Nucleus accumbens (tissue), 56 donors: ENCODE data around the gene PANK4.
A peak's percentile ranks its signal among the peaks of the same experiment; 100 is the strongest.

Source experiments
- DNase-seq, 56 donors: peaks; one replicate each; lab custom pipeline; 2025; lab: John Stamatoyannopoulos, UW

PANK4 gene

DNA sequence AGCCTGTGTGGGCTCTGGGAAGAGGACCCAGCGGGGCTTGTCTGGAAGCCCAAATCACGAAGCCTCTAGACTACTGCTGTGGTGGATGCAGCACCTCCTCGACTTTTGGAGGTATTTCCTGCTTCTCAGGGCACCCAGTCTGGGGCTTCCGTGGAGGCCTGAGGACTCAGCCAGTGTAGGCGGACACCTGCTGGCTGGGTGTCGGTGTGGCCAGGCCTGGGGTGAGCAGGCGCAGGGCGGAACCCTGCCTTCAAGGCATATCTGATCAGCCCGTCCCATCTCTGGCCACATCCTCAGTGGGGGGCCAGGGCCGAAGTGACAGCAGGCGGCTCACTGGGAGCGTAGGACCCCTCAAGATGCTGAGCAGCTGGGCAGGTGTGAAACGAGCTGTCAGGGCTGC lies 43.4 kb downstream of the PANK4 start:
- no peak for DNase-seq

GRCh38 chr1:2482588-2482987 lies 43.8 kb downstream of the PANK4 start:
- DNase-seq: no peak

DNA sequence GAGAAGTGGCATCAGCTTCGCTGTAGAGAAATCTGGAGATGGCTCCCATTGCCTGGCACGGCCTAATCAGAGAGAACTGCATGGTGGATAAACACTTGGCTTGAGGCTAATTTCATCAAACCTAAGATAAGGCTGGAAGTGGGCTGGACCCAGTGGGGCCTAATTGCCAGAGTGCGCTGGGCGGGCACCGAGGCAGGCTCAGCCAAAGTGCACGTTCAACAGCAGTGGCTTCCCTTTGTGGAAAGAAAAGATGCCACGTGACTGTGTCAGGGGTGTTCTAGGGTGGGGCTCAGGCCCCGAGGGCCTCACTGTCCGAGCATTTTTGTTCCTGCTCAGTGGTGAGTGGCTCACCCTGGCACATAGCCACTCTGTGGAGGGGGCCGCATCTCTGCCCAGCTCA lies 44.5 kb downstream of the PANK4 start:
- no peak for DNase-seq

- DNase-seq: no peak
These were observed 45.4 kb downstream of the PANK4 start for GRCh38 chr1:2480986-2481364.

GRCh38 chr1:2480236-2480985 lies 46.0 kb downstream of the PANK4 start:
- no peak for DNase-seq

DNA sequence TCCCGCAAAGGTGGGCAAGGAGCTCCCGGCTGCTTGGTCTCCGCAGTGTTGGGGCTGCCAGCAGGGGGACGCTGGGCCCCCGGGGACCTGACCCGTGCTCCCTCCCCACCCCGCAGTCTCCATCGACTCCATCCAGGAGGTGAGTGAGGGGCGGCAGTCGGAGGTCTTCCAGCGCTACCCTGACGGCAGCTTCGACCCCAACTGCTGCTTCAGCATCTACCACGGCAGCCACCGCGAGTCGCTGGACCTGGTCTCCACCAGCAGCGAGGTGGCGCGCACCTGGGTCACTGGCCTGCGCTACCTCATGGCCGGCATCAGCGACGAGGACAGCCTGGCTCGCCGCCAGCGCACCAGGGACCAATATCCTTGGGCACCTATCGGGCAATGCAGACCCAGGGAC lies 46.8 kb downstream of the PANK4 start:
- DNase-seq: no peak

GRCh38 chr1:2479186-2479585 lies 47.2 kb downstream of the PANK4 start:
- no peak for DNase-seq

DNA sequence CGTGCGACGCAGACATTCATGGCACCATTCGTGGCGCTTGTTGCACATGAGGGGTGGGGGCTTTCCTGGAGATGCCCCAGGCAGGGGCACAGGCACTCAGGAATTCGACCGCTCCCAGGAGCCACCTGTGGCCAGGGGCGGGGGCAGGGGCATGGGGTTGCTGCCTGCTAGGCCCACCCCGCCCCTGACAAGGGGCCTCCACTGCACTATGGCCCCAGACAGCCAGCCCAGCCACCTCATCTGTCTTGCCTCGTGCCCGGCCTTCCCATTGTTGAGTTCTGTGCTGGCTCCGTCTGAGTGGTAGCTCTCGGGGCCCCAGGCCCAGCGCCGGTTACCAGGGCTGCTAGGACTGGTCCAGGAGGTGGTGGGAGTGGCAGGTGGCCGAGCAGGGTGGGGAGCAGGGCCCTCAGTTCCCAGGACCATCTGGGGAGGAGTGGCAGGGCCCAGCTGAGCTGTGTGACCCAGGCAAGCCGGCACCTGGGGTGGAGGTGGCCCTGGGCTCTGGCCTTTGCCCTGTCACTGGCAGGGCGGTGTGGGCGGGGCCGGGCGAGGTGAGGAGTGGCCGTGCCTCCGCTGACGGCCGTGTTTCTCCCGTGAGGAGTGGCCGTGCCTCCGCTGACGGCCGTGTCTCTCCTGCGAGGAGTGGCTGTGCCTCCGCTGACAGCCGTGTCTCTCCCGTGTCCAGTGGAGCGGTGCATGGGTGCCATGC lies 48.5 kb downstream of the PANK4 start:
- no peak for DNase-seq

DNA sequence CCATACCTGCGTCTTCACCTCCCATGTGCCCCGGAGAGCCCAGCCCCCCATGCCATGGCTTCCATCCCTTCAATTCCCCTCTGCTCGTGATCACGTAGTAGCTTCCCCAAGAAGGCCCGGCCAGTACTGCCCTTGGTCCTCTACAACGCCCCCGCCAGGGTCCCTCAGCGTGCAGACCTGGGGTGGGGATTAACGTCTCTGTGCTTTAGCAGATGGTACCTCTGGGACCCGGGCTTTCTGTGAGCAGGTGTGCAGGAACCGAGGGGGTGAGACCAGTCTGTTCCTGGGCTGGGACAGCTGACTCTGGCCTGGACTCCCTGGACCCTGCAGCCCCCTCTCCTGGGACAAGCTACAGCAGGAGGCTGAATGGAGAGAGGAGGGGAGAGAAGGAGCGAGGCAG lies 49.1 kb downstream of the PANK4 start:
- DNase-seq: no peak

DNA sequence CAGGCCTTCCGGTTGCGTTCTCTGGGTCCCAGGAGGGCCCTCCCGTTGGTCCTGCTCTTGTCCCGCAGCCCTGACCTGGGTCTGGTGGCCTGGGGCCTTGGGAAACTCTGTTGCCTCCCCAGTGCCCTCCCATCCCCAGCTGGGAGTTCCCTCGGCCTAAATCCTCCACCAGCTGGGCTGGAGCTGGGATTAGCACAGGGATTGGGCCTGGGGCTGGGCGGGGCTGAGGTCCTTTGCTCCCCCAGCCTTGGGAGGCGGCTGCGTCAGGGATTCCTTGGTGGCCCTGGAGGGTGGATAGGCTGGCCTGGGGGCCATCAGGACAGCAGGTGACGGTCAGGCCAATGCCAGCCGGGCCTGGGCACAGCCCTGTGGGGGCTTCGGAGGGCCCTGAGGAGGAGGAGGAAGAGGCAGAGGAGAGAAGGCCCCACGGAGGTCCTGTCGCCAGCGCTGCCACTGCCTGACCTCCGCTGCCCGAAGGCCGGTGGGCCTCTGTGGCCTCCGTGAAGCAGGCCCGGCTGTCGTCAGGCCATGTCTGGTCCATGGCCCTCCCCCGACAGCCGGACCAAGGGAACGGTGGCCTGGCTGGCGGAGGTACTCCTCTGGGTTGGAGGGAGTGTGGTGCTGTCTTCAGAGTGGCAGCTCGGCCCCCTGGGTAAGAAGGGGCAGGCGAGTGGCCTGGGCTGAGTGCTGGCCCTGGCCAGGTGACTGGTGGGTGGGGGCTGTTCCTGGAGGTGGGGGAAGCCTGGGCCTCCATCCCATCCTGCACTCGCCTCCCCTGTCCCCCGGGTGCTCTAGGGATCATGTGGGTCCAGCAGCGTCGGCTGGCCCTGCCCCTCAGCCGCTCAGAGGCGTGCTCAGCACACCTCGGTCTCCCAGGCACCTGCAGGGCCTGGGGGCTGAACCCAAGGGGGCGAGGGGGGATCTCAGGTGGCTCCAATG lies 50.1 kb downstream of the PANK4 start, which contains the start of gene PLCH2:
Gene PLCH2 (plus strand): TSS at position 229 of the 939 bp plus-strand sequence. CDS start 300 bp downstream, at position 529.
- no peak for DNase-seq

- no peak for DNase-seq
These were observed 50.8 kb downstream of the PANK4 start for GRCh38 chr1:2475571-2475970.

- DNase-seq: peak in 1 of 56 donors; percentile 10
These were observed 51.4 kb downstream of the PANK4 start for GRCh38 chr1:2474933-2475371.

DNA sequence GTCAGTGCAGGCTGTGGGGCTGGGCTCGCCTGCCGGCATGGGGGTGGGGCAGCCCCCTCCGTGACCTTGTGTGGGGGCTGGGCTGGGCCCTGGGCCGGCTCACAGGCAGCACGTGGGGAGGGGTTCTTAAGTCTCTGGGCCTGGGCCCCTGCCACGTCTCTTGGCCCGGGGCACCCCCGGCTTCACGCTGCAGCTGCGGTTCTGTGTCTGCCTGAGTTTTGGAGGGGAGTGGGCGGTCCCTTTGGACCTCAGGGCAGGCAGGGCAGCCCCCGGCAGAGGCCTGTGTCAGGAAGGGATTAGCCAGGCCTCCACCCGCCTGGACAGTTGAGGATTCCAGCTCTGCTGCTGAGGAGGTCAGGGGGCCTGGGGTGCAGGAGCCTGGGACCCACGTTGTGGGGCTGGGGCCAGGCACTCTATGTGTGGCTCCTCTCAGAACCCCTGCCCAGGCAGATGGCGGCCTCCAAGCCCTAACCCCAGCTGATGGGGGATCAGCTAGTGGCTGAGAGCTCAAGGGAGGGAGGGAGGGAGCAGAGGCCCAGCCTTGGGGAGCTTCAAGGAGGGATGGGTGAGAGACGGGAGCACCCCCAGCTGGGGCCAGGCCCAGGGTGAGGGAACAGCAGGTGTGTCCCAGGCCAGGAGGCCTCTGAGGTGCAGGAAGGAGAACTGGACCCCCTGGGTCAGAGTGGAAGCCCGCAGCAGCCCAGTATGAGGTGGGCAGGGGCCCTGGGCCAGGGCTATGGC lies 52.1 kb downstream of the PANK4 start:
- DNase-seq: no peak

DNA sequence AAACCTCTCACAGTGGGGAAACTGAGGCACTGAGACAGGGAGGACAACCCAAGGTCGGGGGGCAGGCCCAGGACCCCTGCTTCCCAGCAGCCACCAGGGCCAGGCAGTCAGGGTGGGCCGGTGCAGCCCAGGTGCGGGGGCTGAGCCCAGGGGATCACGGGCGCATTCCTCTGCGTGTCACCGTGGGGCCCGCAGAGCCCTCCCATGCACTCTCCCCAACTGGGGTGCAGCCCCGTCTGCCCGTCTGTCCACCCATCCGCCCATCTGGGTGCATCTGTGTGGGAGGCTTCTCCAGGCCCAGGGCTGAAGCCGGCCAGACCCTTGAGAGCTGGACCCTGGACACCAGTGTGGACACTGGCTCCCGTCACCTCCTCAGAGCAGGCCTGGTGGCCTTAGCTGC lies 53.2 kb downstream of the PANK4 start:
- DNase-seq: no peak

- DNase-seq: no peak
These were observed 53.7 kb downstream of the PANK4 start for GRCh38 chr1:2472561-2473177.

- no peak for DNase-seq
These were observed 54.3 kb downstream of the PANK4 start for GRCh38 chr1:2472109-2472508.

GRCh38 chr1:2471587-2472001 lies 54.8 kb downstream of the PANK4 start:
- no peak for DNase-seq

DNA sequence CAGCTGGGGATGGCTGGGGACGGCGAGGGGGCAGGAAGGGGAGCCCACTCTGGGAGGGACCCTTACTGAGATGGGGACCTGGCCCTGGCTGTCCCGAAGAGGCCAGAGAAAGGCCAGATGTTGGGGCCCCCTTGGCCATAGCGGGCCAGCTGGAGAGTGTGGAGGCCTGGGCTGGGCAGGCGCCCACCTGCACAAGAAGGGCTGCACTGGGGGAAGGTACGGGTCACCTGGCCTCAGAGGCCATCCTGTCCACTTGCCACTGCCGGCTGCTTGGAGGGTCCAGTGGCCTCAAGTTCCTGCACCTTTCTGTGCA lies 55.3 kb downstream of the PANK4 start:
- no peak for DNase-seq

DNA sequence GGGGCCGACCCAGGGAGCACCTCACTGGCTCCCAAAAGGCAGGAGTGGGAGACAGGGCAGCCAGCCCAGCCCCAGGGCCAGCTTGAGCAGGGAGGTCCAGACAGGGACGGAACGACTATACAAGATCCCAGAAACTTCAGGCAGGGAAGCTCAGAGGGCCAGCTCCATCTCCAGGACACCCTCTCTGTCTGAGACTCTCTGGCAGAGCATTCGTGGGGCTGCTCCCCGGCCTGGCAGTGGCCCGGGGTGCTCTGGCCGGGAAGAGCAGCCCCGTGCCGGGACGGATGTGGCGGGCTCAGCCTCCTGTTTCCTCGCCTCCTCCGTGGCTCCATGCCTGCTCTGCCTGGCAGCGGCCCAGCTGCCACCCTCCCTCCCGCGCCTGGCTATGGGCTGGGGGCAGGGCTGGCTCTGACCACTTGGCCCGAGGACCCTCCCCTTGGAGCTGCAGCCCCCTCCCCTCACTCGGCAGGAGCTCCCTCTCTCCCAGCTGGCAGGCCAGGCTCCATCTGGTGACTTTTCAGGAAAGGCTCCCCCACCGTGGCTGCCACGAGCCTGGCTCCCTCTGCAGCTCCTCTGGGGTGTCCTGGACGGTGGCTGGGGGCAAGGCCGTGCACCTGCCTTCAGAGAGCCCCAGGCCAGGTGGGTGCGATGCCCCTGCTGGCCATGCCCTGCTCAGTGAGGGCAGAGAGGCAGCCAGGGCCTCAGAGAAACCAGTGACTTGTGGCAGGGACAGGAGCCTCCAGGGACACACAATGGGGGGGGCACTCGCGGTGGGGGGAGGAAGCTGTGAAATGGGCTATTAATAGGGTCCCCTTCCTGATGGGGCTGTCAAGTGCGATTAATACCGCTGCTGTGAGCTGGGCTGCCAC lies 55.9 kb downstream of the PANK4 start:
- peak in 1 of 56 donors; percentile 31 for DNase-seq
